RWPE2 (cell line): ENCODE measurements around the gene ACSL3.

Experiments
- ATAC-seq: fragments of 200-7000 bp; cut with Tn5 transposase; 3 replicates; pipeline ENCODE4 v1.9.1; 2021; ENCODE audit warnings: low read depth
- DNase-seq: peaks from one replicate; pipeline ENCODE4 v3.0.0-alpha.2; 2020; ENCODE audit warnings: low spot score
- H3K27ac ChIP-seq: fragments of 450-650 bp; 2 replicates; pipeline ENCODE4 v1.5.1; 2017; ENCODE audit warnings: mild to moderate bottlenecking; ENCODE audit not compliant: poor library complexity, severe bottlenecking
- H3K27me3 ChIP-seq: fragments of 250-450 bp; sonication (Bioruptor Pico); 2 replicates; pipeline ENCODE4 v1.5.1; 2021; ENCODE audit warnings: mild to moderate bottlenecking, moderate library complexity; ENCODE audit not compliant: insufficient read depth, poor library complexity, severe bottlenecking
- H3K36me3 ChIP-seq: fragments of 250-450 bp; sonication (Bioruptor Pico); 2 replicates; pipeline ENCODE4 v1.5.1; 2020; ENCODE audit warnings: low read depth, mild to moderate bottlenecking, moderate library complexity
- H3K4me1 ChIP-seq: fragments of 250-450 bp; sonication (Bioruptor Pico); 2 replicates; pipeline ENCODE4 v1.5.1; 2021; ENCODE audit warnings: mild to moderate bottlenecking, moderate library complexity; ENCODE audit not compliant: insufficient read depth, poor library complexity, severe bottlenecking
- H3K4me3 ChIP-seq: fragments of 250-450 bp; sonication (Bioruptor Pico); 2 replicates; pipeline ENCODE4 v1.5.1; 2021; ENCODE audit warnings: mild to moderate bottlenecking, moderate library complexity; ENCODE audit not compliant: severe bottlenecking
- H3K9me3 ChIP-seq: fragments of 250-450 bp; sonication (Bioruptor Pico); 2 replicates; pipeline ENCODE4 v1.5.1; 2021; ENCODE audit warnings: mild to moderate bottlenecking, moderate library complexity; ENCODE audit not compliant: severe bottlenecking
- TF ChIP-seq, protein P1 (sequence below): fragments of 450-650 bp; IDR thresholded peaks from one replicate; pipeline ENCODE4 v1.5.1; 2017; ENCODE audit warnings: mild to moderate bottlenecking, moderate library complexity; ENCODE audit not compliant: poor library complexity, severe bottlenecking

The ACSL3 gene

DNA sequence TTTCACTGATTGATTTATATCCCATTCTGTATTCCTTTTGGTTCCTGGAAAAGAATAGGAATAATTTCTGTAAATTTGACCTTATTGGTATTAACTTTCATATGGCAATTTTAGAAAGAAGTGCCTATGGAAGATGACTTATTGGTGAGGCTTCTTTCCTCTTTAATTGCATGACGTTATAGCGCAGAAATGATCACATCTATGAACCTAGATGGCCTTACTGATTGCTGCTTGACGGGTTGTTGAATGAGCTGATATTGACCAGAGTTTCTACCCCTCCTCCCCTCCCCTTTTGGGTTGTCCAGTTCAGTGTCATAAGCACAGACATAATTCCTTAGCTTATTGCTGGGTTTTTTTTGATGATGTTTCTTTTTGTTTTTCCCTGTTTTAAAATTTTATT lies 14.6 kb downstream of the ACSL3 start:
- Histone ChIP-seq H3K9me3 (no peaks in the 10 kb centered on the region), H3K36me3 (peaks cover 15% of the 10 kb centered on the region; the same call in 1 of the 2 replicates), H3K27me3 (no peaks in the 10 kb centered on the region), H3K4me3 (no peak overlapping the region), H3K4me1 (peaks cover 52% of the 10 kb centered on the region), H3K27ac (no peak overlapping the region)
- no peak for ATAC-seq
- DNase-seq, result no peak
- TF ChIP-seq, protein P1, sequence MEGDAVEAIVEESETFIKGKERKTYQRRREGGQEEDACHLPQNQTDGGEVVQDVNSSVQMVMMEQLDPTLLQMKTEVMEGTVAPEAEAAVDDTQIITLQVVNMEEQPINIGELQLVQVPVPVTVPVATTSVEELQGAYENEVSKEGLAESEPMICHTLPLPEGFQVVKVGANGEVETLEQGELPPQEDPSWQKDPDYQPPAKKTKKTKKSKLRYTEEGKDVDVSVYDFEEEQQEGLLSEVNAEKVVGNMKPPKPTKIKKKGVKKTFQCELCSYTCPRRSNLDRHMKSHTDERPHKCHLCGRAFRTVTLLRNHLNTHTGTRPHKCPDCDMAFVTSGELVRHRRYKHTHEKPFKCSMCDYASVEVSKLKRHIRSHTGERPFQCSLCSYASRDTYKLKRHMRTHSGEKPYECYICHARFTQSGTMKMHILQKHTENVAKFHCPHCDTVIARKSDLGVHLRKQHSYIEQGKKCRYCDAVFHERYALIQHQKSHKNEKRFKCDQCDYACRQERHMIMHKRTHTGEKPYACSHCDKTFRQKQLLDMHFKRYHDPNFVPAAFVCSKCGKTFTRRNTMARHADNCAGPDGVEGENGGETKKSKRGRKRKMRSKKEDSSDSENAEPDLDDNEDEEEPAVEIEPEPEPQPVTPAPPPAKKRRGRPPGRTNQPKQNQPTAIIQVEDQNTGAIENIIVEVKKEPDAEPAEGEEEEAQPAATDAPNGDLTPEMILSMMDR, result no peak

DNA sequence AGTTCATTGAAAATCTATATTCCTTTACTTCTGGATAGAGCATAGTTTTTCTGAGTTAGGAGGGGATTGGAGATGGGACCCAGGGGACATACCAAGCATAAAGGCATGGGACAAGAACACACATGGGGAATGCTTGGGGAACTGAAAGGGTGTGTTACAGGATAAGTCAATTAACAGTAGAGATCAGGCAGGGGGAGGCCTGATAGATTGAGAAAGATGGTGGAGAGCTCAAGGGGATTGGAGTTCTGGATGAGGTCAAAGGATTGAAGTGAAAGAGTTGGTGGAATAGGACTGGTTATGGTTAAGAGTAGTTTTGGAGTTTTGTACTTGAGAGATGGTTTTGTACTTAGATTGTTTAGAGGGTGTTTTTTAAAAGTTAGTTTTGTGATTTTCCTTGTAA lies 16.1 kb downstream of the ACSL3 start:
- TF ChIP-seq, protein P1, result no peak
- Histone ChIP-seq H3K4me1 (peaks cover 63% of the 10 kb centered on the region), H3K9me3 (no peaks in the 10 kb centered on the region), H3K27me3 (no peaks in the 10 kb centered on the region), H3K4me3 (no peak overlapping the region), H3K36me3 (peaks cover 23% of the 10 kb centered on the region; the same call in 1 of the 2 replicates), H3K27ac (peak overlapping the region; percentile 83)
- DNase-seq, result no peak
- ATAC-seq, result no peak

DNA sequence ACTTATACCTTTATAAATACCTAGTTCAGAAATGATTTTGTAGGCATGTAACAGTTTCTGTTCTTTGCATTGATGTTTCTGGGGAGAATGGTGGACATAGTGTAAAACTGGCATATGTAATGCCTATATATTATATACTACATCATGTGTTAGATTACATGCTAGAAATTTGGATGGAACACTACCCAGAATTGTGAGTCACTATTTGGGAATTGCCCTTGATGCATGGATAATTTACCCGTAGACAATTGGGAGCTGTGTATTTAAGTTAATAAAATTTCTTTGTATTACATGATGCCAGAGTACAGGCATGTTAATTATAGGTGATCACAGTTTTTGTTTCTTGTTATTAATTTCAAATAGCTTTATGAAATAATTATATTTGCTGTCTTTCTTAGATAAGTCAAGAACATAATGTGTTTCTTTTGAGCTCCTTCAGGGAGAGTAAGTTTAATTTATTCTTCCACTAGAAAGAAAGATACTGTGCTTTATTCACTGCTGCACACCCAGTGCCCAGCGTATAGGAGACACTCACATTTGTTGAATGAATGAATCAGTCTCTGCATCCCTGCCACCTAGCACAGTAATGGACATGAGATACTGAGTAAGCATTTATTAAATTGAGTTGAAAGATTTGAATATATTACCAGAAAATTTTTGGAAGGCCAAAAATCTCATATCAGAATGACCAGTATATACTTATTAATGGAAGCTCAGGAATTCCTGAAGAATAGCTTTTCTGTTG lies 16.9 kb downstream of the ACSL3 start:
- peaks cover 23% of the 10 kb centered on the region; the same call in 1 of the 2 replicates for H3K36me3 ChIP-seq
- H3K4me1 ChIP-seq, result peaks cover 69% of the 10 kb centered on the region
- no peaks in the 10 kb centered on the region for H3K9me3 ChIP-seq
- DNase-seq (no peak), ATAC-seq (peak; percentile 19; the same call in 2 of the 3 replicates)
- no peaks in the 10 kb centered on the region for H3K27me3 ChIP-seq
- TF ChIP-seq, protein P1, result no peak
- no peak overlapping the region for H3K4me3 ChIP-seq
- H3K27ac ChIP-seq, result peak overlapping the region; percentile 83

DNA sequence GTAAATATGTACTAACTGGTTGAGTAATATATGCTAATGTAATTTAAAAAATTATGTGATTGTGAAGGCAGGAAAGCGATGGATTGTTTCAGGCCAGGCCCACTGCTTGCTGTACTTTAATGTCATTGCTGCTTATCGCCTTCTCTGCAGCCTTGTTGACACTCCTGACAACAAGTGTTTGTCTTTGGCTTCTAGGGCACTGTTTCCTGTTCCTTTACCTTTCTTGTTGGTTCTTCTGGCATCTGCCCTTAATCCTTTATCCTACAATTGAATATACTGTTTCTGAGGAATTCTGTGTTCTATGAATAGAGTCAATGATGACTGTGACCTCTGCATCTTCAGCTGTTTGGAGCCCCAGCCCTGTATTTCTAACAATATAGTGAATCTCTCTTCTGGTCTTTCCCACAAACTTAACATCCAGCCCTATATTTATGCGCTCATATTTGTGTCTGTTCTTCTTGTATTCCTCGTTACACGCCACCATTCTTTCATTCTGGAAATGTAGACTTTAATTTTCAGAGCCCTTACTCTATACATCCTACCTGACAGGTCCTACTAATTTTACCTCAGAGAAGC lies 17.6 kb downstream of the ACSL3 start:
- no peaks in the 10 kb centered on the region for H3K27me3 ChIP-seq
- peaks cover 72% of the 10 kb centered on the region for H3K4me1 ChIP-seq
- ATAC-seq (peak; percentile 1; the same call in 1 of the 3 replicates), DNase-seq (no peak)
- H3K4me3 ChIP-seq, result no peak overlapping the region
- H3K36me3 ChIP-seq, result peaks cover 19% of the 10 kb centered on the region; the same call in 1 of the 2 replicates
- peak overlapping the region; percentile 83 for H3K27ac ChIP-seq
- TF ChIP-seq, protein P1, result no peak
- H3K9me3 ChIP-seq, result no peaks in the 10 kb centered on the region
